HepG2 (cell line): Measurements from ENCODE around the gene BSX. TPM values are rescaled to one million over a fixed set of nuclear protein-coding genes. Genes with fewer than 3 reads are reported as not detected.

Experiments used
- ATRX ChIP-seq: sonication (generic); formaldehyde crosslinking; IDR thresholded peaks from 2 replicates; pipeline ENCODE4 v1.4.0; 2020; ENCODE audit warnings: missing genetic modification reagents, borderline replicate concordance
- CEBPB ChIP-seq: IDR thresholded peaks from 2 replicates; pipeline ENCODE4 v1.6.1; 2011; ENCODE audit warnings: low read depth, low read length, improper control_type of control experiment, borderline replicate concordance
- GLMP ChIP-seq: sonication (generic); formaldehyde crosslinking; IDR thresholded peaks from 2 replicates; pipeline ENCODE4 v1.9.0; 2021; ENCODE audit warnings: missing genetic modification reagents, mild to moderate bottlenecking, borderline replicate concordance
- GRHL1 ChIP-seq: sonication (generic); formaldehyde crosslinking; conservative IDR thresholded peaks from 2 replicates; pipeline ENCODE4 v1.8.0; 2022; ENCODE audit warnings: missing genetic modification reagents
- HMG20B ChIP-seq: conservative IDR thresholded peaks from 2 replicates; pipeline ENCODE4 v1.6.1; 2016; ENCODE audit warnings: missing genetic modification reagents, missing compliant biosample characterization
- MAFF ChIP-seq: IDR thresholded peaks from 2 replicates; pipeline ENCODE4 v1.6.1; 2011; ENCODE audit warnings: low read depth, low read length, improper control_type of control experiment
- ZBTB14 ChIP-seq: sonication (generic); formaldehyde crosslinking; IDR thresholded peaks from 2 replicates; pipeline ENCODE4 v1.4.0; 2020; ENCODE audit warnings: missing genetic modification reagents
- ZNF235 ChIP-seq: sonication (generic); formaldehyde crosslinking; IDR thresholded peaks from 2 replicates; pipeline ENCODE4 v1.8.1; 2023; ENCODE audit warnings: mild to moderate bottlenecking, missing genetic modification reagents, borderline replicate concordance
- ZNF615 ChIP-seq: sonication (generic); formaldehyde crosslinking; IDR thresholded peaks from 2 replicates; pipeline ENCODE4 v1.5.0; 2020; ENCODE audit warnings: mild to moderate bottlenecking, missing genetic modification reagents, borderline replicate concordance
- ZSCAN9 ChIP-seq: IDR thresholded peaks from 2 replicates; pipeline ENCODE4 v1.6.1; 2016; ENCODE audit warnings: borderline replicate concordance
- polyA plus RNA-seq, 8 experiments: library from polyadenylated mRNA; depleted of rRNA in 3 of 8; stranded (reverse) in 7 of 8; unstranded in 1 of 8; fragments of >200 nt; fragmentation: Illumina TruSeq in 4 of 8; extraction: Trizol in 4 of 8; gene quantifications; 2 replicates each; pipeline versions ENCODE4 v1.2.1 to v1.2.3, GENCODE V29; 2011 to 2016; ENCODE audit warnings: low read depth in 4 of 8, missing spikeins in 1 of 8, mixed read lengths in 1 of 8; ENCODE audit not compliant: insufficient read depth in 1 of 8
- total RNA-seq, 5 experiments: library from RNA; depleted of rRNA; stranded (reverse); fragments of >200 nt; fragmentation: Illumina TruSeq; extraction: Trizol; gene quantifications; 2 replicates each; pipeline ENCODE4 v1.2.3, GENCODE V29; 2016; ENCODE audit warnings: low read depth in 1 of 5
- TF ChIP-seq, protein P1 (sequence below), 2 experiments: sonication (generic) in 1 of 2; formaldehyde crosslinking in 1 of 2; IDR thresholded peaks; 2 replicates each; pipeline versions ENCODE4 v1.6.1 to v1.9.0; 2014 to 2022; ENCODE audit warnings: antibody characterized with exemption in 1 of 2, borderline replicate concordance in 1 of 2, inconsistent platforms in 1 of 2, low read depth in 1 of 2, missing genetic modification reagents in 1 of 2

Gene BSX
- total and polyA plus RNA-seq, 2 of the 13 experiments (the other 11 are each of a cell fraction or from before 2014, with no cell fraction given) = not detected

DNA sequence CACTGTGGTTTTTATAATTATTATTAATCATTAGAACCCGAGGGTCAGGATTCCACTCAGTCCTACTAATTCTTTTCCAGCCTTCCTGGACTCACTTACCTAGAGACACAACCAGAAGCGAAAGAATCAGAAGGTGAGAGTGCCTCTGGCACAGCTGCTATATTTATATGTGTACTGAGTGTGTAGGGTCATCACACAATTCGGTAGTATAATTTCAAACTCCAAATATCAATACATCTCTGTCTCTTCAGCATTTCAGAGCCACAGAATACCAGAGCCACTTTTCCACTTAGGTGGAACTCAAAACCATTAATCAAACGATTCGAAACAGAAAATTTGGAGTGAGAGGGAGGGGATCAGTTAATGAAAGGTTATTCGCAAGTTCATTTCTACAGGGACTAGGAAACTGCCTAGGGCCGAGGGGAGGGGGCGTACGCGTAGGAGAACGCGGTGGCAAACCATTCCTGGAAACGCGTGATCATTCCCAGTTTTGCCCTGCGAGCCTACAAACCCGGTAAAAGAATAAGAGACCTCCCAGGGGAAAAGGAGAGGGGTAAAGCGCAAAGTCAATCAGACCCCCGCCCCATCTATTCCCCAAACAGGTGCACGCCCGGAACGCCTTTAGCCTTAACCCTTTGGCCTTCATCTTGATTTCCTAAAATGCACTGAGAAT, 5.4 kb downstream of the BSX start (continued):
- no peak for TF ChIP-seq GRHL1
- no peak for TF ChIP-seq ZNF615
- TF ChIP-seq ZSCAN9 = no peak
- TF ChIP-seq, protein P1, sequence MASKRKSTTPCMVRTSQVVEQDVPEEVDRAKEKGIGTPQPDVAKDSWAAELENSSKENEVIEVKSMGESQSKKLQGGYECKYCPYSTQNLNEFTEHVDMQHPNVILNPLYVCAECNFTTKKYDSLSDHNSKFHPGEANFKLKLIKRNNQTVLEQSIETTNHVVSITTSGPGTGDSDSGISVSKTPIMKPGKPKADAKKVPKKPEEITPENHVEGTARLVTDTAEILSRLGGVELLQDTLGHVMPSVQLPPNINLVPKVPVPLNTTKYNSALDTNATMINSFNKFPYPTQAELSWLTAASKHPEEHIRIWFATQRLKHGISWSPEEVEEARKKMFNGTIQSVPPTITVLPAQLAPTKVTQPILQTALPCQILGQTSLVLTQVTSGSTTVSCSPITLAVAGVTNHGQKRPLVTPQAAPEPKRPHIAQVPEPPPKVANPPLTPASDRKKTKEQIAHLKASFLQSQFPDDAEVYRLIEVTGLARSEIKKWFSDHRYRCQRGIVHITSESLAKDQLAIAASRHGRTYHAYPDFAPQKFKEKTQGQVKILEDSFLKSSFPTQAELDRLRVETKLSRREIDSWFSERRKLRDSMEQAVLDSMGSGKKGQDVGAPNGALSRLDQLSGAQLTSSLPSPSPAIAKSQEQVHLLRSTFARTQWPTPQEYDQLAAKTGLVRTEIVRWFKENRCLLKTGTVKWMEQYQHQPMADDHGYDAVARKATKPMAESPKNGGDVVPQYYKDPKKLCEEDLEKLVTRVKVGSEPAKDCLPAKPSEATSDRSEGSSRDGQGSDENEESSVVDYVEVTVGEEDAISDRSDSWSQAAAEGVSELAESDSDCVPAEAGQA (IDR thresholded peaks at IDR 0.05; ENCODE audit: low read depth) = no peak
- TF ChIP-seq, protein P1 (CRISPR knock-in tag; IDR thresholded peaks at IDR 0.05; ENCODE audit: borderline replicate concordance) = no peak
- TF ChIP-seq GLMP (CRISPR knock-in tag) = no peak
- TF ChIP-seq HMG20B = no peak
- TF ChIP-seq ATRX (CRISPR knock-in tag) = no peak
- TF ChIP-seq ZBTB14 (CRISPR knock-in tag) = no peak
- no peak for TF ChIP-seq CEBPB
- no peak for TF ChIP-seq ZNF235 (CRISPR knock-in tag)
- no peak for TF ChIP-seq MAFF
- TF ChIP-seq, all 625 proteins: peak for 0
